T-helper 1 cell (primary cell): ENCODE data around the gene AFF1.

Experiments
- DNase-seq, 5 donors: peaks; one replicate each; pipeline ENCODE4 v3.0.0-alpha.2; 2012 to 2020

Gene AFF1

DNA sequence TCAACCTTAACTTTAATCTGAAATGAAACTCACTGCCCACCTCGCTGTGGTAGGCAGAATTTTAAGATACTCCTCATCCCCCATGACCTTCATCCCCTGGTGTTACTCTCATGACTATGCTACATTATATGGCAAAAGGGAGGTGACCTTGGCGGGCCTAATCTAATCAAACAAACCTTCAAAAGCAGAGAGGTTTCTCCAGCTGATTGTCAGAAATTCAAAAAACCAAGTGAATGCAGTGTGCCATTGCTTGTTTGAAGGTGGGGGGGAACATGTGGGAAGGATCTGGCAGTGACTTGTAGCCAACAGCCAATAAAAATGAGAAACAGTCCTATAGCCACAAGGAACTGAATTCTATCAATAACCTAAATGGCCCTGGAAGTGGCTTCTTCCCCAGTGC is 237.1 kb downstream of the AFF1 start:
- no peak for DNase-seq

DNA sequence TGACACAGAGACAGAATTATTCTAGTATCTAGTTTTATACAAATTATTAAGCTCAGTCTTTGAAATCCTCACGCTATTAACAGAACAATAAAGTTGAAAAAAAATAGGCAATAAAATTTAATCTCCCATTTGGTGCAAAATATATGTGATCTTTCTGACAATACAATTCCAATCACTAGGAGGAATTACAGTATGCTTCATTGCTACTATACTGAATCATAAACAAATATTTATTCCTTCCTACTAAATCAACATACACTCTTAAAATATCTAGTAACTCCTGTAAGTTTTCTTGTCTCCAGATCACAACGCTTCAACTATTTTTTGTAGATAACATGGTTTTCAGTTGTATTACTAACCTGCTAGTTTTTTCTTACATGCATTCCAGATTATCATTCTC is 239.9 kb downstream of the AFF1 start:
- DNase-seq = no peak

DNA sequence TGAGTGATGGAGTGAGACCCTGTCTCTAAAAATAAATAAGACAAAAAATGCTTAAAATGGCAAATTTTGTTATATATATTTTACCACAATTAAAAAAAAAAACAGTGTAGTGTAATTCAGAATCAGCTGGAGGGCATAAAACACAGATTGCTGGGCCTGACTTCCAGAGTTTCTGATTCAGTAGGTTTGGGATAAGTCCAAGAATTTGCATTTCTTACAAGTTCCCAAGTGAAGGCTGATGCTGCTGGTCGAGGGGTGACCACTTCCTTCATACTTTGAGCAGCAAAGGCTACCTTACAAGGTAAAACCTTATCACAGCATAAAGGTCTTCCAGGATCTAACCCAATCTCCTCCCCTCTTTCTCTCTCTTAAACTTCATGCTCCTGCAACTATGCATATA is 244.9 kb downstream of the AFF1 start:
- DNase-seq = no peak

DNA sequence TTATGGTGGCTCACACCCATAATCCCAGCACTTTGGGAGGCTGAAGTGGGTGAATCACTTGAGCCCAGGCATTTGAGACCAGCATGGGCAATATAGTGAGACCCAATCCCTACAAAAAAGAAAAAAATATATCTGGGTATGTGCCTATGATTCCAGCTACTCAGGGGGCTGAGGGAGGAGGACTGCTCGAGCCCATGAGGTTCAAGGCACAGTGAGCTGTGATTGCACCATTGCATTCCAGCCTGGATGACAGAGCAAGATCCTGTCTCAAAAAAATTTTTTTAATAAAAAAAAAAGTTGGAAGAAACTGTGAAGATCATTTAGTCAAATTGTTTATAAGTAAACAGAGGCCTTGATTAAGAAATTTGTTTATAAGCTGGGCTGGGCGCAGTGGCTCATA is 246.0 kb downstream of the AFF1 start:
- no peak for DNase-seq

DNA sequence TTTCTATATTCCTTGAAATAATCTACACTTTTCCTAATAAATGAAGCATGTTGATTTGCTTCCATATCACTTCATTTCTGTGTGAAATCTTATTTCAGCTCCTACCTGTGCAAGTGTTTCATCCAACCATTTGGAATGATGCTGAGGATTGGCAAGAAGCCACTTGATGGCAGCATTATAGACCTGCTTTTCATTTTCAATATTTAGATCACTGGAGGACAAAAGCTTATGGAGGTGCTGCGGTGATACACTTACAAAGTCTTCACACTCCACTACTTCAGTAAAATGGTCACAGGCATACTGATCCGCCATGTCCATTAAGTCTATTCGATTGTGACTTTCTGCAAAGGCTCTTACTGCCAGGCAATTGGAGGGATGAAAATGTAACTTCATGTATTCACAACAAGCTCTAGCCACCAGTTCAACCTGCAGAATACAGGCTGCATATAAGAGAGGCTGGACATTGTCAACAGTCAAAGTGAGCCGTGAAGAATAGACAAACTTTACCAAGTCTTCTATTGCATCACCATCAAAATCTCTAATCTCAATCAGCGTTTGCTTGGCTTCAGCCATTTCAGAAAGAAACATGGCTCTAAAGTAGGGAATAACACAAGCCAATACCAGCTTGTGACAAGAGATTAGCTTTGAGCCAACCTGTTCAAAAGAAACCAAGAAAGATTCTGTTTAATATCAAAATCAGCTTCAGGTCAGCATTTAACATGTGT is 250.5 kb downstream of the AFF1 start:
- DNase-seq = no peak

GRCh38 chr4:87188048-87188447 is 253.2 kb downstream of the AFF1 start:
- no peak for DNase-seq

GRCh38 chr4:87188932-87189331 is 254.1 kb downstream of the AFF1 start:
- no peak for DNase-seq
